Breast epithelium (tissue), 4 donors: ENCODE measurements around the gene NT5C2. TPM values are rescaled to one million over a fixed set of nuclear protein-coding genes. Genes with fewer than 3 reads are reported as not detected.
A peak's percentile ranks its signal among the peaks of the same experiment; 100 is the strongest.

ENCODE experiments used
- DNase-seq, 2 donors: peaks; one replicate each; pipeline ENCODE4 v3.0.0-alpha.2; 2019; ENCODE audit warnings: low spot score in 2 of 2
- H3K27ac ChIP-seq, 2 donors: fragments of 200-600 bp; sonication (generic) in 1 of 2; one replicate each; pipeline ENCODE4 v1.5.1; 2016 to 2019; ENCODE audit warnings: mild to moderate bottlenecking in 1 of 2
- H3K27me3 ChIP-seq, 2 donors: fragments of 200-600 bp; sonication (generic) in 1 of 2; one replicate each; pipeline versions ENCODE4 v1.5.1 to v1.6.0; 2017 to 2019; ENCODE audit warnings: control low read depth in 1 of 2, mild to moderate bottlenecking in 1 of 2
- H3K36me3 ChIP-seq: fragments of 200-600 bp; one replicate; pipeline ENCODE4 v1.5.1; 2019
- H3K4me1 ChIP-seq, 2 donors: fragments of 200-600 bp; sonication (generic); one replicate each; pipeline ENCODE4 v1.5.1; 2016 to 2019; ENCODE audit warnings: control low read depth in 1 of 2
- H3K4me3 ChIP-seq, 3 donors: fragments of 200-600 bp; sonication (generic); 1 replicate in 2 of 3; 2 replicates in 1 of 3; pipeline ENCODE4 v1.5.1; 2016 to 2019; ENCODE audit warnings: mild to moderate bottlenecking in 3 of 3, moderate library complexity in 2 of 3
- H3K9me3 ChIP-seq, 2 donors: fragments of 200-600 bp; sonication (generic) in 1 of 2; one replicate each; pipeline ENCODE4 v1.5.1; 2016 to 2019; ENCODE audit warnings: control low read depth in 1 of 2
- POLR2A ChIP-seq: fragments of 450-650 bp; IDR thresholded peaks from one replicate; pipeline ENCODE4 v1.6.1; 2016; ENCODE audit warnings: antibody characterized with exemption, mild to moderate bottlenecking, moderate library complexity
- POLR2AphosphoS5 ChIP-seq, 3 donors: sonication (generic); formaldehyde crosslinking; IDR thresholded peaks; one replicate each; pipeline ENCODE4 v1.6.1; 2017; ENCODE audit warnings: antibody characterized with exemption in 3 of 3
- intact Hi-C: fragments of 100-400 bp; cut with DNase I; formaldehyde crosslinking; loops from one replicate; pipeline ENCODE4 v1.15.1; 2023; ENCODE audit warnings: low total_unique reads
- total RNA-seq, 3 donors: library from RNA; depleted of rRNA; stranded (reverse); fragments of >200 nt; gene quantifications; one replicate each; pipeline ENCODE4 v1.1.0, GENCODE V29; 2016
- TF ChIP-seq, protein P1 (sequence below), 3 donors: fragments of 450-650 bp; IDR thresholded peaks; one replicate each; pipeline ENCODE4 v1.5.1; 2016 to 2017; ENCODE audit warnings: antibody characterized with exemption in 3 of 3, mild to moderate bottlenecking in 3 of 3, moderate library complexity in 3 of 3

Gene NT5C2
- total RNA-seq, 3 donors from 2014 or later, result 52.8 to 122 (median 73.1) TPM

GRCh38 chr10:103197903-103198302, 4.8 kb upstream of the NT5C2 start:
- intact Hi-C loops, result no loop called here
- Histone ChIP-seq H3K9me3 (no peaks in the 10 kb centered on the region), H3K36me3 (no peaks in the 10 kb centered on the region), H3K27ac (no peak overlapping the region), H3K4me3 (no peak overlapping the region), H3K27me3 (no peaks in the 10 kb centered on the region), H3K4me1 (no peaks in the 10 kb centered on the region)
- TF ChIP-seq, protein P1, sequence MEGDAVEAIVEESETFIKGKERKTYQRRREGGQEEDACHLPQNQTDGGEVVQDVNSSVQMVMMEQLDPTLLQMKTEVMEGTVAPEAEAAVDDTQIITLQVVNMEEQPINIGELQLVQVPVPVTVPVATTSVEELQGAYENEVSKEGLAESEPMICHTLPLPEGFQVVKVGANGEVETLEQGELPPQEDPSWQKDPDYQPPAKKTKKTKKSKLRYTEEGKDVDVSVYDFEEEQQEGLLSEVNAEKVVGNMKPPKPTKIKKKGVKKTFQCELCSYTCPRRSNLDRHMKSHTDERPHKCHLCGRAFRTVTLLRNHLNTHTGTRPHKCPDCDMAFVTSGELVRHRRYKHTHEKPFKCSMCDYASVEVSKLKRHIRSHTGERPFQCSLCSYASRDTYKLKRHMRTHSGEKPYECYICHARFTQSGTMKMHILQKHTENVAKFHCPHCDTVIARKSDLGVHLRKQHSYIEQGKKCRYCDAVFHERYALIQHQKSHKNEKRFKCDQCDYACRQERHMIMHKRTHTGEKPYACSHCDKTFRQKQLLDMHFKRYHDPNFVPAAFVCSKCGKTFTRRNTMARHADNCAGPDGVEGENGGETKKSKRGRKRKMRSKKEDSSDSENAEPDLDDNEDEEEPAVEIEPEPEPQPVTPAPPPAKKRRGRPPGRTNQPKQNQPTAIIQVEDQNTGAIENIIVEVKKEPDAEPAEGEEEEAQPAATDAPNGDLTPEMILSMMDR (IDR thresholded peaks at IDR 0.05), result no peak
- TF ChIP-seq POLR2AphosphoS5 (IDR thresholded peaks at IDR 0.05) (no peak), POLR2A (no peak)
- no peak for DNase-seq

DNA sequence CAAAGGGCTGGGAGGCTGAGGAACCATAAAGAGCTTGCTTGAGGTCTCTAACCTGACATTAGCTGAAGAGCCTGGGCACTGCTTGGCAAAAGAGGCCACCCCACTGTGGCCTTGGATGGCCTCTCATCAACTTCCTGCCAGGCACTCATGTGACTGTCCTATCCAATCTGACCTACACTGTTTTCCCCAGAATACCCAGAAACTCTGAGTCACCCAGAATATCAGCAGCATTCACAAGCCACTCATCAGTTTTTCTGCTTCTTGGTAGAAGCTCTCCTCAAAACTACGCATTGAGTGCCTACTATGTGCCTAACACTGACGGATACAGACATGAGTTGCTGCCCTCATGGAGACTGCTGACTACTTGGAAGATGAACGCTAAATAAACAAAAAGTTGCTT, 4.1 kb upstream of the NT5C2 start:
- Histone ChIP-seq H3K27me3 (no peaks in the 10 kb centered on the region), H3K9me3 (no peaks in the 10 kb centered on the region), H3K4me3 (no peak overlapping the region), H3K27ac (no peak overlapping the region), H3K36me3 (no peaks in the 10 kb centered on the region), H3K4me1 (no peaks in the 10 kb centered on the region)
- DNase-seq, result no peak
- TF ChIP-seq, protein P1 (IDR thresholded peaks at IDR 0.05), result no peak
- TF ChIP-seq POLR2A (no peak), POLR2AphosphoS5 (IDR thresholded peaks at IDR 0.05) (peak in 2 of 3 donors; percentile 26 to 27)
- intact Hi-C loops, result no loop called here

DNA sequence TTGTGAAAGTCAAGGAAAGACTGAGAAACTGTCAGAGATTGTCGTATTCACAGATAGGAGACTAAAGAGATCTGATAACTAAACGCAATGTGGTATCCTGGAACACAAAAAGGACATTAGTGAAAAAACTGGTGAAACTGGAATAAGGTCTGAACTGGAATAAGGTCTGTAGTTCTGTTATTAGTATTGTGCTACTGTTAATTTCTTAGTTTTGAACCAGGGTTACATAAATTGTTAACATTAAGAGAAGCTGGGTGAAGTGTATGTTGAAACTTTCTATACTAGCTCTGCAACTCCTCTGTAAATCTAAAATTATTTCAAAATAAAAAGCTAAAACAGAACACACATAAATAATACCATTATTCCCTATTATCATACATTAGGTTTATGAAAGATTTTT, 3.4 kb upstream of the NT5C2 start:
- H3K9me3 ChIP-seq, result no peaks in the 10 kb centered on the region
- no peaks in the 10 kb centered on the region for H3K36me3 ChIP-seq
- intact Hi-C loops, result no loop called here
- no peak for TF ChIP-seq POLR2AphosphoS5 (IDR thresholded peaks at IDR 0.05)
- TF ChIP-seq, protein P1 (IDR thresholded peaks at IDR 0.05), result no peak
- no peak for TF ChIP-seq POLR2A
- DNase-seq, result no peak
- no peaks in the 10 kb centered on the region for H3K27me3 ChIP-seq
- no peaks in the 10 kb centered on the region for H3K4me1 ChIP-seq
- H3K27ac ChIP-seq, result no peak overlapping the region
- no peak overlapping the region for H3K4me3 ChIP-seq

DNA sequence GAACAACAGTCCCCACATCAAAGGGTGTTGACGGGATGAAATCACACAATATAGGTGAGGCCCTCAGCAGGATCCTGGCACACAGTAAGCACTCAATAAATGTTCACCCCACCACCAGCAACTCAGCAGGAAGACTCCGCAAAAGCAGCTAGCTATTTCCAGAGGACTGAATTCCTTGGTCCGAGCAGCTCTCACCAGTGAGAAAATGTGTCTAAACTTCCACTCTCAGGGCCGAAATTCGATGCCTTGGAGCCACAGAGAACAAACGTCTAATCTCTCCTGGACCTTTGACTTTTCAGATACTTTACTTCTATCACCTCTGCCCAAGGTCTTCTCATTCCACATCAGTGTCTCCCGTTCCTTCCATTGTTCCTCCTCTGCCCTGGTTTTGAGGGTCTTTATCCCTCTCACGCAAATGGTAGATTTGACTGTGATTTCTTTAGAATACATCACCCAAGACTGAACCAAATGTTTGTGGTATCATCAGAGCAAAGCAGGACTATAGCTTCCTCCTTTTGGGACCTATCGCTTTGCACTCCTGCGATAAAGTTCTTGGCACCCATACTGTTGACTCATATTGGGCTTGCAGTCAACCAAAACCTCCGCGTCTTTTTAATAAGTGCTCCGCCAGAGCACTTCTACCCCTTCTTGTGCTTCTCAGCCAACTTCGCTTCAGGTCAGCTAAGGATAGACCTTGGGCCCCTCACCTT, 903 bp upstream of the NT5C2 start:
- intact Hi-C loops, result no loop called here
- no peaks in the 10 kb centered on the region for H3K9me3 ChIP-seq
- H3K27ac ChIP-seq, result peak overlapping the region in 1 of 2 donors; percentile 98
- H3K36me3 ChIP-seq, result no peaks in the 10 kb centered on the region
- no peaks in the 10 kb centered on the region for H3K27me3 ChIP-seq
- H3K4me3 ChIP-seq, result peak overlapping the region in 2 of 3 donors; percentile 87 to 99
- peaks cover 0 to 12% of the 10 kb centered on the region in 2 donors for H3K4me1 ChIP-seq
- no peak for TF ChIP-seq POLR2AphosphoS5 (IDR thresholded peaks at IDR 0.05)
- TF ChIP-seq POLR2A, result no peak
- TF ChIP-seq, protein P1 (IDR thresholded peaks at IDR 0.05), result no peak
- DNase-seq, result no peak

DNA sequence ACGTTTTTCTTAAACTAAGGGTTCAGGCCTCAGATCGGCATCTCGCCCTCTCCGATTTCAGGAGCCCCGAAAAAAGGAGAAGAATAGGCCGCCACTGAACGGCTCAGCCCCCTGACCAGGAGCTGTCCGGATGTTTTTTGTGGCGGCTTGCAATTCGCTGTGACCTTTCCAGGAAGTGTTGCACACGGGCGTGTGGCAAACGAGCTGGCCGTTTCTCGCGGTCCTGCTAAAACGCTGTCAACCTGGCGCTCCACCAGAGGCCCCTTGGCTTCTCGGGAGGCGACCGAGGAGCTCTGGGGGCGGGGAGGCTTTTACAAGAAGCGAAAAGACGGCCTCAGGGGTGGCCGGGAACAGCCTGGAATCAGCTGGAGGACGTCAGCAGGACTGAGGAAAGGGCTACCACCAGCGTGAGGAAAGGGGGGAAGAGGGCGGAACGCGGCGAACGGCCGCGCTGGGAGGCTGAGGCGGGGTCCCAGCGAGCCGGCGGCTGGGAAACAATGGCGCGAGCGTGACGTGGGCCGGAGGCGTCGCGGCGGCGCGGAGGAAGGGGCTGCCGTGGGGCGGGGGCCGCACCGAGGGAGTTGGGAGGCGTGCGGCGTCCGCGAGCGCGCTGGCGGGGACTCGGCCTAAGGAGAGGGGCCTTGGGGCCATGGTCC, 493 bp downstream of the NT5C2 start:
- Histone ChIP-seq H3K27ac (peak overlapping the region; percentile 97 to 98), H3K4me3 (peak overlapping the region; percentile 87 to 99 (median 94)), H3K9me3 (no peaks in the 10 kb centered on the region), H3K36me3 (no peaks in the 10 kb centered on the region), H3K4me1 (peaks cover 0 to 17% of the 10 kb centered on the region in 2 donors), H3K27me3 (no peaks in the 10 kb centered on the region)
- peak; percentile 65 to 75 for DNase-seq
- intact Hi-C loops, result no loop called here
- TF ChIP-seq, protein P1 (IDR thresholded peaks at IDR 0.05), result no peak
- TF ChIP-seq POLR2AphosphoS5 (IDR thresholded peaks at IDR 0.05) (peak; percentile 64 to 78 (median 68)), POLR2A (peak; percentile 15)
